Retina (tissue), 1 donor: ENCODE data around the gene FSIP2.

Source experiments
- DNase-seq: peaks from one replicate; pipeline ENCODE4 v3.0.0-alpha.2; 2016

FSIP2 gene

DNA sequence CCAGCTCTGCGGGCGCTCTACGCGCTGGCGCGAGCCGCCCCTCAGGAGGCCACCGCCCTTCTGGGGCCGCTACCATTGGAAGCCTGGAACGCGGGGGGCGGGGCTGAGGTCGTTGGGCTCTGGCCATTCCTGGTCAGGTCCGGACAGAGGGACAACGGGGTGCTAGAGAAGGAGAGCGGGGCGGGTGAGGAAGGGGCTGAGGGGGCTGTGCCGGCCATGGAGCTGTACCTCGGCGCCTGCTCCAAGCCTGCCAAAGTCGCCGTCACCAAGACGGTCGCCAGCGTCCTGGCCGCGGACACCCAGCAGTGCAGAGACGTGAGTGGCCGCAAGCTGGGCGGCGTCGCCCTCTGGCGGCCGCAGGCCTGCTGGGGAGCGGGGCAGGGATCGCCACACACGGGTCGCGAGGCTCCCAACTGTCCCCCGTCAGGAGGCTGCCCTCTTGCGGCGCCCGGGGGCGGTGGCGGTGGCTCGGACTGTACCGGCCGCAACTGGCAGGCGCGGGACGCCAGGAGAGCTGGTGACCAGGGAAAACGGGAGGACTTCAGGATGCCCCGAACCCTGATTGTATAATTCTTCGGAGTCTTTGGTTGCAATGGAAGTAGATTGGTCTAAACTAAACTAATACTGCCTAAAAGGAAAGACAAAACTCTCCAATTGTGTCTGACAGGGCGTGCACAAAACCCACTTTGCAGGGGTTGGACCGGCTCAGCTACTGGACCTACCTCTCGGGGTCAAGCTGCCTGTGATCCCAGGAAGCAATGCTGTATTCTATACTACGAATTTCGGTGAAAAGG, at the start of gene FSIP2:
Gene FSIP2 (plus strand): TSS at position 126 of the 794 bp plus-strand sequence. CDS start 91 bp downstream, at position 217.
- DNase-seq, result peak; percentile 69

DNA sequence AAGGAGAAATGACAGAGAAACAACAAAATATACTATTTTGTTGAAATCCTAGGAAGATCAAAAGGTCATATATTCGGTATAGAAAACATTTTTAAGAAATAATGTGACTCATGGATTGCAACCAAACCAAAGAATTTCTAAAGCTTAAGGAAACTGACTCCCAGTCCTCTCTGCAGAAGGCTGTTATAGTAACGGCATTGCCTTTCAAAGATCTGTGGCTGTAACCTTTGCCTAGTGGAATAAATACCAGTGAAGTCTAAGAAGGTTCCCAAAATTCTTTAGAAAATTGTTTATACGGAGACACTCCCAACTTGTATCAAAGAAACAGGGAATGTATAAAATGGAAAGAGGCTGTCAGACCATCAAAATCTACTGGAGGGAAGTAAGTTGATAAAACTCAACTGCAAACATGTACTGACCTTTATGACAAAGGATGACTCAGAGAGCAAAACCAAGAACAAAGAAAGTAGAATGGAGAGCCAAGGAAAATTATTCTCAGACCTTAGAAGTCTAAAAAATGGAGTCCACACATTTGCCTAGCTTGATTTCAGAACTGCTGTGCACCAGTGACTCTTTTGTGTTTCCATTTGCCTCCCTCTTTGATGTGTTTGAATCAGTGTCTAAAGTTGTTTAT, 48.6 kb upstream of the FSIP2 start:
- DNase-seq, result no peak

GRCh38 chr2:185695711-185696235, 42.8 kb upstream of the FSIP2 start:
- DNase-seq, result no peak

DNA sequence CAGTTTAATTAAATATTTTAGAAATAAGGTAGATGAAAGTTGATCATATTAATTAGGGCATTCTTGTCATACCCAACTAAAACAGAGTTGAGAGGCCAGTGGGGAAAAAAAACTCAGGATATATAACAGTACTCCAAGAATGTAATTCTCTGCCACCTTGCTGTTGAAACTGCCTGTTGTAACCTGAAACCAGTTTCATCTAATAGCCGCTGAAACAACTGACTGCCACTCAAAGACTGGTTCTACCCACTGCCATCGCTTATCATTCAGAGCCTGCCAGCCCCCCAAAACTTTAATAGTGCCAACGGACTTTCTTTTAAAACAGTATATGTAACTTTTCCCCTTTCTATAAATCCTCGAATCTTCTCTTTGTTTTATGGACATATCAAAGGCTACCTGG, 37.7 kb upstream of the FSIP2 start:
- DNase-seq, result no peak

- DNase-seq, result no peak
Observed at GRCh38 chr2:185734658-185735057, 3.9 kb upstream of the FSIP2 start.

GRCh38 chr2:185736210-185736609, 2.4 kb upstream of the FSIP2 start:
- DNase-seq, result no peak

GRCh38 chr2:185745864-185746859, 7.6 kb downstream of the FSIP2 start:
- DNase-seq, result no peak

DNA sequence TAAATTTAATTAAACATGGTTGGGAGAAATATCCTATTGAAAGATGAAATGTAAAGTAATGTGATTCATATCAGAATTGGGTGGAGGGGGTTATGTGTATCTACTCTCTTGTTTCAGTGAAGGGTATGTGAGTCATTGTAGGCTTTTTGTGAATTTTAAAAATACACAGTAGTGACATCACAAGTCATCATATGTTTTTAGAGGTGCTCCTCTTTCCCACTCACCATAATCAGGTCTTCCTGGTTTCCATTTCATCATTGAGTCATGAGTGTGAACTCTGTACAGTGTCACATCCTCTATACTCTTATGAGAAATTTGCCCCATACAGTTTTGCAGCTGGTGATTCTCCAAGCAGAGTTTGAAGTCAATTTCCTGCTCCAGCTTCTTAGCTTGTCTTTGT, 18.8 kb downstream of the FSIP2 start:
- DNase-seq, result no peak

GRCh38 chr2:185771396-185771795, 32.8 kb downstream of the FSIP2 start:
- no peak for DNase-seq

GRCh38 chr2:185780890-185781289, 42.3 kb downstream of the FSIP2 start:
- no peak for DNase-seq

DNA sequence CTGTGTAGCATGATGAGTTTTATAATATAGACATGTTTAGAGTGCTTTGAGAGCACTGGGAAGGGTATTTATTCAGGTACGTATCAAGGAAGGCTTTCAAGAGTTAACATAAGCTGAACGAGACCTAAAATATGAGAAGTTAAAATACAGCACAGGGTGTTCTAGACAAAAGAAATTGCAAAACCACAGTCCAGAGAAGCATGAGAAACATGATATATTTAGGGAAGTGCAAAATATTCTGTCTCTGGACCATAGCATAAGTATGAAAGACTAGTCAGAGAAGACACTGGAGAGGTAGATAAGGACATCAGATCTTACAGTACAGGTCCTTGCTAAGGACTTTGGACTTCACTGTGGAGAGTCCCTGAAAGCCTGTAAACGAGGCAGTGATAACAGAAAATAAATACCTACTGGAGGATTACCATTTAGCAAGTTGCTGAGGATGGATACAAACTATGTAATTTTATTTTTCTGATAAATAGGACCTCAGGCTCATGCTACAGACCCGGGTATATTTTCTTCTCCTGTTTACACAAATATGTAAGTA, 43.7 kb downstream of the FSIP2 start:
- no peak for DNase-seq

DNA sequence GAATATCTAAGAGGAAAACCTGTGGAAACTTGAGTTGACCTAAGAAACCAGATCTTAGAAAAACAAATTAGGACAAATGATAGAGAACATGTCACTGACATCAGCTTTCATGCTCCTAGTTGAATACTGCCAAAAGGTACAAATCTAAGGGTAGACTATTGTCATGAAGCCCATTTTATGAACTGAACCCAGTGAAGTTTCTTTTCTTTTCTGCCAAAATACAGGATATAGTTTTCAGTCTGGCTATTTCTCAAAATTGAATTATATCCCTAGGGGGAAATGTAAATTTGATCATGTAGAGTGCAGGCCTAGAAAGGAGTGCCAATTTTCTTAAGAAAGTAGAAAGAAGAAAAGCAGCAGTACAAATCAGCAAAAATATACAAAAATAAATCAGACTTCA, 46.6 kb downstream of the FSIP2 start:
- DNase-seq, result no peak

GRCh38 chr2:185785851-185786473, 47.4 kb downstream of the FSIP2 start:
- DNase-seq, result no peak

DNA sequence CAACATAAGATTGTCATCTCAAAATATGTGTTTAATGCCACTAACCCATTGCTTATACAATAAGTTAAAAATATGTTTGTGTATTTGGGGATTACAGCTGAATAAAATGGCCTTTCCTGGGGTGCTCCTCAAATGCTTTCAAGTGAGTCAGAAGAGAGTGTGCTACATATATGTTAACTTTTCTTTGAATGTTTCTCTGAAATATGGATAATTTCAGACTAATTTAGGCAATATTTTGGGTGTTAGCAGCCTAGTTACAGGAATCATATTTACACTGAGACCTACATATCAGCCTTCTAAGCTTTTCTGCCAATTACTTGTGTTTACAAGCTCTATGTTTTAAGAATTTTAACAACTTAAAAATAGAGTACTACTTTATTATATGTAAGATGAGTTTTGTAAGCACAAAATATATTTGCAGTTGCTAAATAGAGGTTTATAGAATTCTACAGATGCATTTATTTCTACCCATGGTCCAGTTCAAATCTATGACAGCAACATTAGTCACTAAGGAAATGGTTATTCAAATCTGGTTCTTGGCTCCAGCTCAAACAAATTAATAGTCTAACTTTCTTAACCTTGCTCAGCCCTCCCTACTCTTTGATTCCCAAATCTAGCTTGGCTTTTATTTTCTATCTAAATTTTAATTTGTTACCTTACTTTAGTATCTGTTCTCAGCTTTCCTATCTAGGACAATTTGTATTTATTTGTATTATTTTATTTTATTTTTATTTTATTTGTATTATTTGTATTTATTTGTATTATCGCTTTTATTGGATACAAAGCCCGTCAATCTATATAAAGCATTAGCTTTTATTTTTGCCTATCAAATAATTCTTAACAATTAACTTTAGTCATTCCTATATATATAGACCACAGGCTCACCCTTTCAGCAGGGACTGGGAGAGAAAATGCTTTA, 48.9 kb downstream of the FSIP2 start:
- no peak for DNase-seq

DNA sequence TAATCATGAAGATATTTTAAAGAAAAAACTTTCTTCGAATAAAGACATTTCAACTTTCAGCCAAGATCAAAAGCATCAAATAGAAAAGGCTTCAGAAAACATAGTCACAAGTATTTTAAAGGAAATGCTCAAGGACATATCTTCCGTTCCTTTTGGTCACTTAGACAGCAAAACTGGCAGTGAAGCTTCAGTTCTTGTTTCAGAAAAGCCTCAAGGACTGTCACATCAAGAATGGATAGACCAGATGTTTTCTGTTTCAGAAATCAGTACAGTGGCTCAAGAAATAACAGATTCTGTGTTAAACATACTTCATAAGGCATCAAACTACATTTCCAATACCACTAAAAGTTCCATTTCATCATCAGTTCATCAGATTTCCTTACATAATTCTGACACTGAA, 51.8 kb downstream of the FSIP2 start:
- no peak for DNase-seq

DNA sequence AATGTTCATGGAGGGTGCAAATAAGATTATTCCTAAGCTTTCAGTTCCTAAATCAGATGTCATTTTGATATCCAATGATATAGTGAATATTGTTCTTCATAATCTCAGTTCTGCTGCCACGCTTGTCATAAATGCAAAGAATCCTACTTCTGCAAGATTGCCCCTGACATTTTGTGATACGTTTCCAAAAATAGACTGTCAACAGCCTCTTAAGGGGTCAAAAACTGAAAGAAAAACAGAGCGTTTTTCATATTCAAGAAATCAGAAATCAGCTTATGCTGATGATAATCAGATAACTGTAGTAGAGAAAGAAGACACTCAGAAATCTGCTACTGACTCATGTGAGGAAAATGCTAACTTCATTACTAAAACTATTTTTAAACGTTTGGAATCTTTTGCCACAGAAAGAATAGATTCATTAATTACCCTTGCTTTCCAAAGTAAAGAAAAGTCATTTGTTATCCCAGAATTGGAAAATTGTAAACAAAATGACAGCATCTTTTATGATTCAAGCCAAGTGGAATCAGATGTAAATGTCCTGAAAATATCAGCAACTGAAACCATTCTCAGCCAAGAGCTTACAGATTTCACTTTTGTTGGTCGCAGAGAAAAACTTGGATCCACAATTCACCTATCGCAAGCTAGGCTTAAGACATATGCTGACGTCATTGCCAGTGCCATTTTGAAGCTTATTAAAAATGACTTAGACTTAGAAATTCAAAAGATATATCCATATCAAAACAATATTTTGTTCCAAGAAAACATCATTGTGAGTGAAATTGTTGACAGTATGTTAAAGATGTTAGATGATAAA, 55.1 kb downstream of the FSIP2 start:
- DNase-seq, result no peak

- no peak for DNase-seq
Observed at GRCh38 chr2:185796758-185797157, 58.2 kb downstream of the FSIP2 start.

GRCh38 chr2:185802926-185803325, 64.3 kb downstream of the FSIP2 start:
- DNase-seq, result no peak

- DNase-seq, result no peak
Observed at GRCh38 chr2:185806783-185807182, 68.2 kb downstream of the FSIP2 start.

- DNase-seq, result no peak
Observed at GRCh38 chr2:185807351-185807750, 68.7 kb downstream of the FSIP2 start.
